22Rv1 (cell line): Measurements from ENCODE around the gene ARHGAP18.

ENCODE experiments used
- H3K27ac ChIP-seq: fragments of 450-650 bp; 2 replicates; pipeline ENCODE4 v1.5.1; 2017
- ZFX ChIP-seq: fragments of 450-650 bp; IDR thresholded peaks from 2 replicates; pipeline ENCODE4 v1.6.1; 2017; ENCODE audit warnings: antibody characterized with exemption, borderline replicate concordance
- TF ChIP-seq, protein P1 (sequence below): fragments of 450-650 bp; IDR thresholded peaks from 2 replicates; pipeline ENCODE4 v1.5.1; 2017; ENCODE audit warnings: mild to moderate bottlenecking

ARHGAP18 gene

GRCh38 chr6:129697788-129698187 lies 12.2 kb downstream of the ARHGAP18 start:
- TF ChIP-seq, protein P1, sequence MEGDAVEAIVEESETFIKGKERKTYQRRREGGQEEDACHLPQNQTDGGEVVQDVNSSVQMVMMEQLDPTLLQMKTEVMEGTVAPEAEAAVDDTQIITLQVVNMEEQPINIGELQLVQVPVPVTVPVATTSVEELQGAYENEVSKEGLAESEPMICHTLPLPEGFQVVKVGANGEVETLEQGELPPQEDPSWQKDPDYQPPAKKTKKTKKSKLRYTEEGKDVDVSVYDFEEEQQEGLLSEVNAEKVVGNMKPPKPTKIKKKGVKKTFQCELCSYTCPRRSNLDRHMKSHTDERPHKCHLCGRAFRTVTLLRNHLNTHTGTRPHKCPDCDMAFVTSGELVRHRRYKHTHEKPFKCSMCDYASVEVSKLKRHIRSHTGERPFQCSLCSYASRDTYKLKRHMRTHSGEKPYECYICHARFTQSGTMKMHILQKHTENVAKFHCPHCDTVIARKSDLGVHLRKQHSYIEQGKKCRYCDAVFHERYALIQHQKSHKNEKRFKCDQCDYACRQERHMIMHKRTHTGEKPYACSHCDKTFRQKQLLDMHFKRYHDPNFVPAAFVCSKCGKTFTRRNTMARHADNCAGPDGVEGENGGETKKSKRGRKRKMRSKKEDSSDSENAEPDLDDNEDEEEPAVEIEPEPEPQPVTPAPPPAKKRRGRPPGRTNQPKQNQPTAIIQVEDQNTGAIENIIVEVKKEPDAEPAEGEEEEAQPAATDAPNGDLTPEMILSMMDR: no peak
- TF ChIP-seq ZFX: no peak

GRCh38 chr6:129696843-129697242 lies 13.1 kb downstream of the ARHGAP18 start:
- H3K27ac ChIP-seq: no peak overlapping the region
- TF ChIP-seq, protein P1: no peak
- TF ChIP-seq ZFX: no peak

More at GRCh38 chr6:129697788-129698187, 12.2 kb downstream of the ARHGAP18 start:
- H3K27ac ChIP-seq: no peak overlapping the region

- TF ChIP-seq, protein P1: no peak
- no peak for TF ChIP-seq ZFX
- peak overlapping the region; percentile 52 for H3K27ac ChIP-seq
Measured at GRCh38 chr6:129696028-129696418, 14.0 kb downstream of the ARHGAP18 start.

GRCh38 chr6:129695373-129696027 lies 14.5 kb downstream of the ARHGAP18 start:
- TF ChIP-seq, protein P1: no peak
- TF ChIP-seq ZFX: no peak
- peak overlapping the region; percentile 52 for H3K27ac ChIP-seq

- TF ChIP-seq ZFX: no peak
- TF ChIP-seq, protein P1: no peak
- H3K27ac ChIP-seq: no peak overlapping the region
Measured at GRCh38 chr6:129694036-129694435, 15.9 kb downstream of the ARHGAP18 start.

- H3K27ac ChIP-seq: no peak overlapping the region
- no peak for TF ChIP-seq ZFX
- TF ChIP-seq, protein P1: no peak
Measured at GRCh38 chr6:129692467-129692866, 17.5 kb downstream of the ARHGAP18 start.

DNA sequence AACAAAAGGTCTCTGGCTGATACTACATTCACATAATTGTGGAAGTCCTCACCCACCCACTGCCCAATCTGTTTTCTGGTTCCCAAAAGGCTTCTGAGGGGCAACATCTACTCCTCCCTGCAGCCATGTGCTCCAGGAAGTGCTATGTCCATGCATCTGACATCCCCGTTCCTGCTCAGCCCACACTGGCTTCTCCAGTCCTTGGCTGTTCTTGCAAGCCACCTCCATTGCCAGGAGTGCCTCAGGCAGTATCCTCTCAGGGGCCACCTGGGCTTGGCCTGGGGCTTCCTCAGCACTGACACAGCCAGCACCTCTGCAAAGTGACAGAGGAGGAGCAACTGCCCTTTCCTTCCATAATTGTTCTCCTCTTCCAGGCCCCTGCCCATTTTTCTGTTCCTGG lies 18.3 kb downstream of the ARHGAP18 start:
- H3K27ac ChIP-seq: no peak overlapping the region
- TF ChIP-seq ZFX: no peak
- TF ChIP-seq, protein P1: no peak
